SJSA1 (cell line): ENCODE measurements around the gene MCM3AP. TPM values are rescaled to one million over a fixed set of nuclear protein-coding genes. Genes with fewer than 3 reads are reported as not detected.

Experiments
- DNase-seq, 2 experiments: peaks; one replicate each; pipeline ENCODE4 v3.0.0-alpha.2; 2015 to 2020; ENCODE audit warnings: low spot score in 2 of 2, low read depth in 1 of 2
- H3K27ac ChIP-seq: fragments of 250-450 bp; sonication (Bioruptor Pico); 2 replicates; pipeline ENCODE4 v1.5.1; 2020; ENCODE audit warnings: mild to moderate bottlenecking, moderate library complexity
- H3K27me3 ChIP-seq: fragments of 250-450 bp; sonication (Bioruptor Pico); replicated peaks from 2 replicates; pipeline ENCODE4 v1.5.1; 2020; ENCODE audit warnings: mild to moderate bottlenecking, moderate library complexity
- H3K36me3 ChIP-seq: fragments of 250-450 bp; sonication (Bioruptor Pico); 2 replicates; pipeline ENCODE4 v1.5.1; 2020; ENCODE audit warnings: mild to moderate bottlenecking
- H3K4me1 ChIP-seq: fragments of 250-450 bp; sonication (Bioruptor Pico); replicated peaks from 2 replicates; pipeline ENCODE4 v1.6.1; 2021; ENCODE audit warnings: mild to moderate bottlenecking
- H3K4me3 ChIP-seq: fragments of 250-450 bp; sonication (Bioruptor Pico); 2 replicates; pipeline ENCODE4 v1.5.1; 2020; ENCODE audit warnings: mild to moderate bottlenecking
- H3K9me3 ChIP-seq: fragments of 250-450 bp; sonication (Bioruptor Pico); replicated peaks from 2 replicates; pipeline ENCODE4 v1.5.1; 2020; ENCODE audit warnings: mild to moderate bottlenecking
- total RNA-seq: library from RNA; depleted of rRNA; stranded (reverse); fragments of >200 nt; shearing (Covaris generic); gene quantifications from 2 replicates; pipeline ENCODE4 v1.2.3, GENCODE V29; 2014

The MCM3AP gene
- total RNA-seq, 1 experiment from 2014 or later = 88.7 TPM

DNA sequence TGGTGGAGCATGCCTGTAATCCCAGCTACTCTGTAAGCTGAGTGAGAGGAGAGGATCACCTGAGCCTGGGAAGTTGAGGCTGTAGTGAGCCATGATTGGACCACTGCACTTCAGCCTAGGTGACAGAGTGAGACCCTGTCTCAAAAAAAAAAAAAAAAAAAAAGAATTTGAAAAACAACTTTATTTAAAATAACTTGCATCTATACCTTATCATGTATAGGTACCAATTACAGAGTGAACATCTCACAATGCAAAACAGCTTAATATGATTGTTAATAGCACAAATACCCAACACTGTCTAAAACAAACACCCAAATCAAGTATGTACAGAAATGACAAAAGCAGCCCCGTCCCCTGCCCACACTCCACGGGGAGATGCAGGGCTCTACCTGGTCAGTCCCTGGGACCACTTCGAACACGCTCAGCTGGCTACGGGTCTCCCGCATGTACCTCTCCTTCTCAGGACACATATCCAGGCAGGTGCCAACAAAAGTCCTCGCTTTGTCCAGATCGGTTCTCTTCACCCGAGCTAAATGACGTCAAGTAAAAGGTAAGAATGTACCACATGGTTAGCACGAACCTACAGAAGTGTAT, 10.5 kb downstream of the MCM3AP start:
- Histone ChIP-seq H3K27me3 (no peaks in the 10 kb centered on the region), H3K36me3 (peaks cover 98% of the 10 kb centered on the region), H3K27ac (no peak overlapping the region), H3K9me3 (no peaks in the 10 kb centered on the region), H3K4me1 (no peaks in the 10 kb centered on the region), H3K4me3 (no peak overlapping the region)
- no peak for DNase-seq

DNA sequence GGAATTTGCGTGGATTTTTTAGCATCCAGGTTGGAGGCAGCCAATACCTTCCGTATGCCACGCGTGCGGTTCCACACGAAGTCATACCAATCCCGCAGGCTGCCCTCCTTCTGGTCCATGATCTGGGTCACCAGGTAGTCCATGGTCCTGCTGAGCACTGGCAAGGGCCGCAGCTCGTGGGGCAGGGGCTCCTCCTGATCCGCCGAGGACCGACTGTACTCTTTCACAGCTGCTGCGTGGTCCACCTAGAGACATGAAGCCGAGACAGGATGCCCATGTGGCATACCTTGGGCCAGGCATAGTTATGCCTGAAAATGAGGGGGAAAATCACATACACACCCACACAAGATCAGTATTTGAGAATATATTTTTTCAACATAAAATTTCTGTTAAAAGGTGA, 12.1 kb downstream of the MCM3AP start:
- DNase-seq = no peak
- Histone ChIP-seq H3K4me1 (no peaks in the 10 kb centered on the region), H3K36me3 (peaks cover 97% of the 10 kb centered on the region), H3K9me3 (no peaks in the 10 kb centered on the region), H3K27ac (no peak overlapping the region), H3K27me3 (no peaks in the 10 kb centered on the region), H3K4me3 (no peak overlapping the region)

DNA sequence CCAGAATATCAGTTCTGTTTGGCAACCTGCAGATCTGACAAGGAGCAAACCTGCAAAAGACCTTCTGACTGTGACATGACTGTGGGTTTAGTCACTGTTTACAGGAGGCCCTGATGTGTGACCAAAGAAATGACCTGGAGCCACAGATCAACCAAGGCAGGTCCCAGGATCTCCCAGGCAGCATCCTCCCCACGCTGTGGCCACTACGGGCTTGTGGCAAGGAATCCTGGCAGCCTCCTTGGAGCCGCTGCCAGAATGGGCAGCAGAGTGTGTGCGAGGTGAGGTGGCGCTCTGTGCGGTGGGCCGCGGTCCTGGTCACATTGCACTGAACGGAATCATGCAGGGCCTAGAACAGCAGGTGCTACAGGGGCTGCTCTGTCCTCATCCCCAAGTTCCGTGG, 15.9 kb downstream of the MCM3AP start:
- Histone ChIP-seq H3K9me3 (no peaks in the 10 kb centered on the region), H3K4me3 (no peak overlapping the region), H3K27me3 (no peaks in the 10 kb centered on the region), H3K4me1 (no peaks in the 10 kb centered on the region), H3K36me3 (peaks cover 99% of the 10 kb centered on the region), H3K27ac (no peak overlapping the region)
- DNase-seq = no peak

GRCh38 chr21:46268371-46268770, 17.0 kb downstream of the MCM3AP start:
- DNase-seq = no peak
- no peaks in the 10 kb centered on the region for H3K9me3 ChIP-seq
- H3K27me3 ChIP-seq = no peaks in the 10 kb centered on the region
- no peak overlapping the region for H3K27ac ChIP-seq
- H3K36me3 ChIP-seq = peaks cover 97% of the 10 kb centered on the region
- H3K4me3 ChIP-seq = no peak overlapping the region
- no peaks in the 10 kb centered on the region for H3K4me1 ChIP-seq

DNA sequence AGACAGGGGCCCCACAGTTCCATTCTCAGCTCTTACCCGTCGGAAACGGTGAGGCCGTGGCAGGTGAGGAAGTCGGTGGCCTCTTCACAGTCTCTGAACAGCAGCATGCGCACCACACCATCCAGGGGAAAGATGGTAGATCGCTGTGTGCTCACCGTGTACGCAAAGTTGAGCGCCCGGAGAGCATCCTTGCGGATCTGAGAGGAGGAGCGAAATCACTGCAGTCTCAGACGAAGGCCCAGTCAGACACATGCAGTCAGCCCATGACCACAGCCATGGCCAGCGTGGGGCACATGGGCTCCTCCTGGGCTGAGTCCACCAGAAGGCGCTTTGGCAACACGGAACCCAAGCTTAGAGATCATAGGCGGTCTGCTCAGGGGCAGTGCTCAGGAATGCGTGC, 18.5 kb downstream of the MCM3AP start:
- Histone ChIP-seq H3K9me3 (no peaks in the 10 kb centered on the region), H3K27ac (no peak overlapping the region), H3K36me3 (peaks cover 92% of the 10 kb centered on the region), H3K27me3 (no peaks in the 10 kb centered on the region), H3K4me3 (no peak overlapping the region), H3K4me1 (no peaks in the 10 kb centered on the region)
- DNase-seq = no peak

DNA sequence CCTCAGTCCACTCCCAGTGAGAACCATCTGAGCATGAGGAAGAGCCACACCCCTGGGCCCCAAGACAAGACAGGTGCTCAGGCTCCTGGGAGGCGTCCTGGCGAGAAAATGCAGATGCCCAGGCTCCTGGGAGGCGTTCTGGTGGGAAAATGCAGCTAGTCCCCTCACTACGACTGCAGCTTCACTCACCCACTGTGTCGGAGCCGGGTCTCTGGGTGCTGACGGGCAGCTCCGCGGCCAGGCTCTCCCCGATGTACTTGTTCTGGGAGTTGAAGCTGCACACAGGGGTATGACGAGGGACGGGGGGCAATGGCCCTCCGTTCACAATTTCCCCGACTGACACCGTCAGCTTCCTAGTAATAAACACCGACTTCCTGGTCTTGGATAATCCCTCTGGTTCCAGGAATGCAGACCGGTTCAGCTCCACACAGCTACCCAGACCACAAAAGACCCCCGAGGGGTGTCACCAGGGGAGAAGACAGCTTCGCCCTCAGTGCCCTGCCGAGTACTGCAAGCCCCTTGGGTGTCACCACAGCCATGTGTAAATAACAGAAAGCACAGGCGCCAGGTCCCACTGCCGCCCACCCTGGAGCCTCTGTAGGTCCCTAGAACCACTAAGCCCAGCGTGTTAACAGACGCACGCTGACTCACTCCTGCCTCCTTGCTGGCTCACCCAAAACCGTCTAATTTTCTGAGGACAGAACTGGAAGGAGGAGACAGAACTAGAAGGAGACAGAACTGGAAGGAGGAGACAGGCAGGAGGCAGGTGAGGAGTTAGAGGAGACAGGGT, 19.5 kb downstream of the MCM3AP start:
- H3K9me3 ChIP-seq = no peaks in the 10 kb centered on the region
- H3K4me1 ChIP-seq = no peaks in the 10 kb centered on the region
- no peak overlapping the region for H3K4me3 ChIP-seq
- DNase-seq = no peak
- H3K36me3 ChIP-seq = peaks cover 90% of the 10 kb centered on the region
- no peak overlapping the region for H3K27ac ChIP-seq
- H3K27me3 ChIP-seq = no peaks in the 10 kb centered on the region

GRCh38 chr21:46264690-46265144, 20.7 kb downstream of the MCM3AP start:
- no peak overlapping the region for H3K27ac ChIP-seq
- no peaks in the 10 kb centered on the region for H3K4me1 ChIP-seq
- DNase-seq = no peak
- H3K4me3 ChIP-seq = no peak overlapping the region
- no peaks in the 10 kb centered on the region for H3K9me3 ChIP-seq
- peaks cover 90% of the 10 kb centered on the region for H3K36me3 ChIP-seq
- no peaks in the 10 kb centered on the region for H3K27me3 ChIP-seq

- no peaks in the 10 kb centered on the region for H3K4me1 ChIP-seq
- no peak overlapping the region for H3K4me3 ChIP-seq
- DNase-seq = no peak
- peaks cover 89% of the 10 kb centered on the region for H3K36me3 ChIP-seq
- no peaks in the 10 kb centered on the region for H3K27me3 ChIP-seq
- H3K9me3 ChIP-seq = no peaks in the 10 kb centered on the region
- no peak overlapping the region for H3K27ac ChIP-seq
These were observed 21.2 kb downstream of the MCM3AP start for GRCh38 chr21:46264046-46264689.

DNA sequence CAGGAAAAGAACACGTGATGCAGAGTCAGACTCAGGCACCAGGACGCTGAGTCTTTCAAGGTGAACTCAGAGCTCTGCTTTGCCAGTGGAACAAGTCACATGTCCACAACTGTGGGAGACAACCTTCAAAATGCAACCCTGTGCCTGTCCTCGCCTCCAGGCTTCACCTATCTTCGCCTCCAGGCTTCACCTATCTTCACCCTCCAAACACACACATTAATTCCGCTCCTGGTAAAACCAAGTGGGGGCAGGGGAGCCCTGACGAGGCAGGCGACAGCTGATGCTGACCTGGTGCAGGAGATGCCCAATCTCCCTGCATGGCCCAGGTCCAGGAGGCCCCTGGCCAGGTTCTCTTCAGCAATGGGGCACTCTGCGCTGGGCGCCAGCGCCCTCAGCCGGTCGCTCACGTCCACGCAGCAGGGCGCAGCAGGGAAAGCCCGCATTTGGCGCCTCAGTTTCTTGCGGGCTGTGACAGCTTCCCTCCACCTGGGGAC, 28.9 kb downstream of the MCM3AP start:
- H3K4me1 ChIP-seq = no peaks in the 10 kb centered on the region
- no peaks in the 10 kb centered on the region for H3K9me3 ChIP-seq
- no peak overlapping the region for H3K27ac ChIP-seq
- DNase-seq = no peak
- no peaks in the 10 kb centered on the region for H3K27me3 ChIP-seq
- peaks cover 94% of the 10 kb centered on the region for H3K36me3 ChIP-seq
- H3K4me3 ChIP-seq = no peak overlapping the region

DNA sequence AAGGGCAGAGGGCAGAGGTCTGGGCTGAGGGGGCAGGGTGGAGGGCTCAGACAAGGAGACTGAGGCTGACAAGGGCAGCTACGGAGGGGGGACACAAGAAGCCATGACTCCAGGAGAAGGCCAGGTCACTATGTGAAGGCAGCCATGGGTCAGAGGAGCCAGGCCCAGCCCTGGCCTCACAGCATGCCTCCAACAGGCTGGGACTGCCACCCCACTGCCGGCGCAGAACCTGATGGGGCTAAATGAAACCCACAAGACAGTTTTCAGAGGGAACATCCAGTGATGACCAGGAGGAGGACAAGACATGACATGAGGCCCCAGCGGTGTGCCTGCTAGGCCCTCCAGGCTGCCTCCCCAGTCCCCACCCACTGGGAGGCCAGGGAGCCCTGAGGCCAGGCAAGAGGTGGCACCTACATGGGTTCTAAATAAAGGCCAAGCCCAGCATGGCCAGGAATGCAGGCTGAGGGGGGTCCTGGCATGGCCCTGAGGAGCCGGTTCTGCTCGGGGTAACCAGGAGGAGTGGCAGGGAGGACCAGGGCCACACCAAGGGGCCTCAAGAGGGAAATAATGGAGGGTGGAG, 29.6 kb downstream of the MCM3AP start:
- Histone ChIP-seq H3K36me3 (peaks cover 95% of the 10 kb centered on the region), H3K27ac (no peak overlapping the region), H3K4me1 (no peaks in the 10 kb centered on the region), H3K27me3 (no peaks in the 10 kb centered on the region), H3K4me3 (no peak overlapping the region), H3K9me3 (no peaks in the 10 kb centered on the region)
- no peak for DNase-seq

GRCh38 chr21:46255166-46255565, 30.2 kb downstream of the MCM3AP start:
- Histone ChIP-seq H3K27me3 (no peaks in the 10 kb centered on the region), H3K36me3 (peaks cover 95% of the 10 kb centered on the region)

GRCh38 chr21:46254208-46254975, 31.0 kb downstream of the MCM3AP start:
- DNase-seq = no peak
- H3K4me1 ChIP-seq = no peaks in the 10 kb centered on the region
- H3K9me3 ChIP-seq = no peaks in the 10 kb centered on the region
- H3K4me3 ChIP-seq = no peak overlapping the region
- H3K27me3 ChIP-seq = no peaks in the 10 kb centered on the region
- H3K27ac ChIP-seq = no peak overlapping the region
- H3K36me3 ChIP-seq = peaks cover 96% of the 10 kb centered on the region

More at GRCh38 chr21:46255166-46255565, 30.2 kb downstream of the MCM3AP start:
- no peaks in the 10 kb centered on the region for H3K9me3 ChIP-seq
- no peak overlapping the region for H3K4me3 ChIP-seq
- DNase-seq = no peak
- H3K4me1 ChIP-seq = no peaks in the 10 kb centered on the region
- no peak overlapping the region for H3K27ac ChIP-seq

- no peak for DNase-seq
- H3K27ac ChIP-seq = no peak overlapping the region
- H3K36me3 ChIP-seq = peaks cover 95% of the 10 kb centered on the region
- no peaks in the 10 kb centered on the region for H3K9me3 ChIP-seq
- H3K4me3 ChIP-seq = no peak overlapping the region
- no peaks in the 10 kb centered on the region for H3K27me3 ChIP-seq
- no peaks in the 10 kb centered on the region for H3K4me1 ChIP-seq
These were observed 31.7 kb downstream of the MCM3AP start for GRCh38 chr21:46253610-46254124.
